ENCODE results near the gene PEDS1.
"Not testable (repeated sequence)": the region's sequence is repeated elsewhere in the genome, so short reads cannot be mapped to it uniquely, and the experiment has no call there.

Gene PEDS1

DNA sequence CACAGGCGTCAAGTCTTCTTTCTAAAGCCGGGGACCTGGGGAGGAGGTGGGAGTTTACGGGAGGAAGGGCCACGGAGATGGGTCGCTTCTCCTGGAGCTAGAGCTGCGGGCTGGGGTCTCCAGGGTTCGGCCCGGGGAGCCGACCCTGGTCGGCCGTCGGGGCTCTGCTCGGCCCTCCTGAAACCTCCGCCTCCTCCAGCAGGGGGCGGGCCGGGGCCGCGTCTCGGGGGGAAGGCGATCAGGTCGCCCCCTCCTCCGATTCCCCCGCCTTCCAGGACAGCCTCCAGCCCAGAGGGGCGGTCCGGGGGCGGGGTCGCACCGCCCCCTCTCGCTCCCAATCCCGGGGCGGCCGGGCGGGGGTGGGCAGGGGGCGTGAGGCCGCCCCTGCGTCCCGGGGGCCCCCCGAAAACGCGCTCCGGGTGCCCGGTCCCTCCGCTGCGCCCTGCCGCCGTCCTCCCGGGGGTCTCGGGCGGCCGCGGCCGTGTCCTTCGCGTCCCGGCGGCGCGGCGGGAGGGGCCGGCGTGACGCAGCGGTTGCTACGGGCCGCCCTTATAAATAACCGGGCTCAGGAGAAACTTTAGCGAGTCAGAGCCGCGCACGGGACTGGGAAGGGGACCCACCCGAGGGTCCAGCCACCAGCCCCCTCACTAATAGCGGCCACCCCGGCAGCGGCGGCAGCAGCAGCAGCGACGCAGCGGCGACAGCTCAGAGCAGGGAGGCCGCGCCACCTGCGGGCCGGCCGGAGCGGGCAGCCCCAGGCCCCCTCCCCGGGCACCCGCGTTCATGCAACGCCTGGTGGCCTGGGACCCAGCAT lies 36.9 kb upstream of the PEDS1 start, which contains the start of gene CEBPB:
TSS of gene CEBPB (plus strand) at position 580 of the 814 bp plus-strand sequence. CDS start at position 784, 204 bp downstream.
- DNase-seq: peak; percentile 68 to 88 (median 80)

DNA sequence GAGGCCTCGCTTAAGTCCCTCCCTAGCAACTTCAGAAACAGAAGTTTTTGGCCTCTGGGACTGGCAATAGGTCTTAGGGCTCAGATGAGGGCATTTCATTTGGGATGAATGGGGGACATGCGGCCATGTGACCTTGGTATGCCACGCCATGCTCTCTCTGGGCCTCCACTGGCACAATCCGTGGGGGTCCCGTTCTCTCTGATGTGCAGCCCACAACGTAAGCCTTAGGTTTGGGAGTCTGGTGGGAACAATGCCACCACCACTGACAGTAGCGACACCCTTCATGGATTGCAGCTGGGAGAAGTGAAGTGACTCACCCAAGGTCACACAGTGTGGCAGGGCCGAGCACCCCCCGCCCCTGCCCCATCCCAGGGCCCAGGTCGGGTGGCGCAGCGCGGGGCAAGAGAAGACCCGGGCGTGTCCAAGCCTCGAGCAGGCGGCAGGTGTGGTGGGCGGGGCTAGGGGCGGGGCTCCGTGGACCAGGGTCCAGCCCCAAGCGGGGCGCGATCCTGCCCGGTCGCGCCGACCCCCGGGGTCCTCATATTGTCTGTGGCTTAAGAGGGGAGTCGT lies 36.2 kb upstream of the PEDS1 start:
- peak in 3 of 6 experiments; percentile 8 to 50 (median 39) for DNase-seq

DNA sequence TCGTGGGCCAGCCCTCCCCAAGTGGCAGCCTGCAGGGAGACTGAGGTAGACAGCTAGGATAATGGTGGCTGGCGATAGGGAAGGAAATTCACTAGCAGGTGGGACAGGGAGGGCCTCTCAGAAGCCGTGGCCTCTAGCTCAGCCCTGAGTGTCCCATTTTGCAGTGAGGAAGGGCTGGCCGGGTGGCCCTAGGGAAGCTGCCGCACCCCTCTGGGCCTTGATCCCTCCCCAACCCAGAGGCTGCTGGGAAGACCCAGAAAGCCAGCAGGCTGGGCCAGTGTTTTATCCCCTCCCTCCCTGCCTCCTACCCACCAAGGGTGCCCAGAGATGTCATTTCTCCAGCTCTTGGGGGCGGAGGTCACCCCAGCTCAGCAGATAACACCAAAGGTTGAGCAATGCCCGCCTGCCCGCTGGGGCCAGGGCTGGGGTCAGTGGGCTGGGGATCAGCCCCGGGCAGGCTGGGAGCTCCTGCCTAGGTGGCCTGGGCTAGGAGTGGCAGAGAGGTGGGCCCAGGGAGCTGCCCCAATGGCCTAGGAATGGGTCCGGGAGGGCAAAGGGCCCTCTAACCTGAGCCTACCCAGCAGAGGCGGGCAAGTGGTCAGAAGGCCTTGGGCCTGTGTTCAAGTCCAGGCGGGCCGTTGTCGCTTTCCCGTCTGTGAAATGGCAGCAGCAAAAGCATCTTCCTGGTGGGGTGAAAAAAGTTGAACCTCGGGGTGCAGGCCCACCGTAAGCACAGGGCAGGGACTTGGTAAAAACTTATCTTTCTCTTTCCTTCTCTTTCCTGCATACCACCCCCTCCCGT lies 35.6 kb upstream of the PEDS1 start:
- DNase-seq: no peak

GRCh38 chr20:50188287-50188688 lies 34.8 kb upstream of the PEDS1 start:
- no peak for DNase-seq

- no peak for DNase-seq
Measured at GRCh38 chr20:50187403-50188051, 34.0 kb upstream of the PEDS1 start.

DNA sequence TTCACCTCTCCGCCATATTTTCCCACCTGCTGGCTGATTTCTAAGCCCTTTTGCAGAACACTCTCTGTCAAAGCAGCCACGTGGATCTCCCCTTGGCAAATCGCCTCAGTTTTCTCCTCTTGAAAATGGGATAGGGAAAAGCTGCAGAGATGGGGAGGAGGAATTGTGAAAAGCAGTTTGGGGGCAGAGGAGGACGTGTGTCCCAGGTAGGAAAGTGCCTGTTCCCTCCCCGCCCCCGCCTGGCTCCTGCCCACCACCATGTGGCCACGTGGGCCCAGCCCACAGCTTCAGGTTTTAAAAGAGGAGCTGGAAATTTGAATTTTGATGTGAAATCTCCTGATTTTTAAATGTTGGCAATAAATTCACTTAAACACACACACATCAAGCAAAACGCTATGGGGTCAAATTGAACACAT lies 33.5 kb upstream of the PEDS1 start:
- DNase-seq: no peak

- DNase-seq: peak; percentile 31 to 88 (median 80)
Measured at GRCh38 chr20:50186151-50186885, 32.8 kb upstream of the PEDS1 start.

DNA sequence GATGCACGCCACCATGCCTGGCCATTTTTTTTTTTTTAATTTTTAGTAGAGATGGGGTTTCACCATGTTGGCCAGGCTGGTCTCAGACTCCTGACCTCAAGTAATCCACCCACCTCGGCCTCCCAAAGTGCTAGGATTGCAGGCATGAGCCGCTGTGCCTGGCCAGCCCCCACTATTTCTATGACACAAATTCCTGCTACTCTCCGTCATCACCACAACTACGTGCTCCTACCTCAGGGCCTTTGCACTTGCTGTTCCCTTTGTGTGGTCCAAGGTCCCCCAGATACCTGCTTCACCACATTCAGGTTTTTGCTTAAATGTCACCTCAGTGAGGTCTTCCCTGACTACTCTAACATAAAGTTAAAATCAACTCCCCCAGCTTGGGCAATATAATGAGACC lies 31.9 kb upstream of the PEDS1 start:
- no peak for DNase-seq

GRCh38 chr20:50182346-50182745 lies 28.8 kb upstream of the PEDS1 start:
- DNase-seq: no peak

DNA sequence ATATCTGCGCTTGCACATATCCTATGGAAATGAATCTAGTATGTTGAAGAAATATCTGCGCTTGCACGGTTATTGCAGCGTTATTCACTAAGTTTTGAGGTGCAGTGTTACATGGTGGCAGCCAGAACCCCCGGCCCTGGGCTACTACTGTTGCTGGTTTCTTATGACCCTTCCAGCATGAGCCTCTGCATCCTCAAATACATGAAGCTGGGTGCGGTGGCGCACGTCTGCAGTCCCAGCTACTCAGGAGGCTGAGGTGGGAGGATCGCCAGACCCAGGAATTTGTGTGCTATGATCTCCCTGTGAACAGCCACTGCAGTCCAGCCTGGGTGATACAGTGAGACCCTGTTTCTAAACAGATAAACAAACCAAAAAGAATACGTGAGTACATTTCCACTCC lies 27.8 kb upstream of the PEDS1 start:
- no peak for DNase-seq

DNA sequence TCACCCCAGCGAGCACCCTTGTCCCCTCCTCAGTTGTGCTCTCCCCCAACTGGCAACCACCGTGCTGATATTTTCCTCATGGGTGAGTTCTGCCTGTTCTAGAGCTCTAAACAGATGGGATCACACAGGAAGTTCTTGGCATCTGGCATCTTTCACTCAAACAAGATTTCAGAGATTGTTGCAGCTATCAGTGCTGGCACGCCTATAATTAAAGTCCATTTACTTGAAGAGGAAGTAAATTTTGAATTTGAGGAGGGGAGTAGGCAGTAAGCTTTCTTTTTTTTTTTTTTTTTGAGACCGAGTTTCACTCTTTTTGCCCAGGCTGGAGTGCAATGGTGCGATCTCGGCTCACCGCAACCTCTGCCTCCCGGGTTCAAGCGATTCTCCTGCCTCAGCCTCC lies 25.1 kb upstream of the PEDS1 start:
- DNase-seq: not testable (repeated sequence)

DNA sequence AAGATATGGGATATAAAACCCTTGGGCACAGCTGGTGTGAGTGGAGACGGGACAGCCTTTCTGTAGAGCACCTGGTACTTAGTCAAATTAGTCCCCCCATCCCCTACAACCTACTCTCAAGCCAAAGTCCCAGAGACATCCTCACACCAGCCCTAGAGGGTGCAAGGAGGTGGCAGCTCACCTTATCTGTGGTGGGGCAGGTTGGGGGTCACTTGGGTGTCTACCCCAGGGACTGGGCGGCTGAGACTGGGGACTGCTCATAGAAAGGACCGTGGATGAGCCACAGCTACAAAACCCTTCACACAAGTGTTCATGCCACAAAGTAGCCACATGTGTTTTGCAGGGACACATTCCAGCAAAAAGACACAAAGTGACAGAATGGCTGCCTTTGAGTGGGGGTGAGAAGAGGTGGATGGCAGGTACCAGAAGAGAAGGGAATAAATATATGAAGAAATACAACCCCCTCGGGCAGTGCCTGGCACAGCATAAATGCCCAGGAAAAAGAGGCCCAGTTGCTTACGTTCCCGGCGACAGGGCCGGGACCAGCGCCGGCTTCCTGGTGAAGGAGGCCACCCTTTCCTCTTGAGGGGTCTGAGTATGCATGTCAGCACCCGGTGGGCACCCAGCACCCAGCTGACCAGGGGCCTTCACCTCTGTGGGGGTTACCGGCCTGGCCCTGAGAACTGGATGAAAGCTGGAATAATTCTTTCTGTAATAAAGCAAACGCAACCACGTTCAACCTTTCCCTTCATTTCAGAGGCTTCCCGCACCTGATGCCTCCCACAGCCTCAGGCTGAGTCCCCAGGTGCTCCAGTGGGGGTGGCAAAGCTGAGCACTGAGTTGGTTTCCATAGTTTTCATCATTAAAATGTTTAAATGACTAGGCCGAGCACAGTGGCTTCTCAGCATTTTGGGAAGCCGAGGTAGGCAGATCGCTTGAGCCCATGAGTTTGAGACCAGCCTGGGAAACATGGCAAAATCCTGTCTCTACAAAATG lies 22.7 kb upstream of the PEDS1 start:
- DNase-seq: no peak

- no peak for DNase-seq
Measured at GRCh38 chr20:50174456-50174855, 20.9 kb upstream of the PEDS1 start.

DNA sequence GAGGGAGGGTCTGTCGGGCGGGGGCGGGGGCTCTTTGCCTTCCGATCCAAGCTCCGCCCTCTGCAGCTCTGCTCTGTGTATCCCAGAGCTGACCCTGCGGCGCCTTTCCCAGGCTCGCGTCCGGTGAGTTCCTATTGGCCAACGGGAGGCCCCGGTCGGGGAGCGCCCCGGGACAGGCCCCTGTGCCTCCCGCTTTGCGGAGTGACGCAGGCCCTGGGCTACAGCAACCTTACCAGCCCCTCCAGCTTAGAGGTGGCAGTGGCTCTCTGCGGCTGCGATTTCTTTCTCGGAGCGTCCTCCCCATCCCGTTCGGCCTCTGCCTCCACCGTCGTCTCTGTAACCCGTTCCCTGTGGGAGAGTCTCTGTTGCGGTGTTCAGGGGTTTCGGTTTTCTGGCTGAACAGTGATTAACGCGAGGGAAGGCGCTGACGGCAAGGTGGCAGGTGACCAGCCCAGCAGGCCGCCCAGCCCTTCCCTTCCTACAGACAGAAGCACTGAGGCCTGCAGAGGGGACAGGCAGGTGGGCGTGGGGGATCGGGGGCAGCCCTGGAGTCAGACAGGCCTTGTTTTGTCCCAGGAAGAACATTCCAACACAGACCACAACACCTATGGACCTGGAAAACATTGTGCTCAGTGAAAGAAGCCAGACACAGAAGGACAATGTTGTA lies 19.0 kb upstream of the PEDS1 start:
- no peak for DNase-seq

GRCh38 chr20:50170549-50171220 lies 17.2 kb upstream of the PEDS1 start:
- DNase-seq: no peak

DNA sequence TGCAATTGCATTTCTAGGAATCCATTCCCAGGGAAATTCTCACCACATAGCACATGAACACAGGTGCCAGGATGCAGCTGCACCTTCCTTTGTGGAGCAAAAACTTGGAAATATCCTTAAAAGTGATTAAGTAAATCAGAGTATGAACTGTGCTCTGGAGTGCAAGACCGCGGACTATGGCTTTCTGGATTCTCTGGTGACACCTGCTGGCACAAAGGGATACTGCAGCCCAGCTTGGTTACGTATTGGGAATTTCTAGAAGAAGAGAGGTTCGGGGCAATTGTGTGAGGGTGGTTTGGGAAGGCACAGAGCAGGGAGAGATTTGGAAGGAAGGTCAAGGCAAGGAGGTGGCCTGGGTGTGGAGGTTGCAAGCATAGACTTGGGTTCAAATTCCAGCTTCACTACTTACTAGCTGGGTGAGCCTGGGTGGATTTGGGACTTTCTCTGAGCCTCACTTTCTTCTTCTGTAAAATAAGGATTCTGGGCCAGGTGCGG lies 15.9 kb upstream of the PEDS1 start:
- DNase-seq: peak; percentile 48 to 87 (median 76)

DNA sequence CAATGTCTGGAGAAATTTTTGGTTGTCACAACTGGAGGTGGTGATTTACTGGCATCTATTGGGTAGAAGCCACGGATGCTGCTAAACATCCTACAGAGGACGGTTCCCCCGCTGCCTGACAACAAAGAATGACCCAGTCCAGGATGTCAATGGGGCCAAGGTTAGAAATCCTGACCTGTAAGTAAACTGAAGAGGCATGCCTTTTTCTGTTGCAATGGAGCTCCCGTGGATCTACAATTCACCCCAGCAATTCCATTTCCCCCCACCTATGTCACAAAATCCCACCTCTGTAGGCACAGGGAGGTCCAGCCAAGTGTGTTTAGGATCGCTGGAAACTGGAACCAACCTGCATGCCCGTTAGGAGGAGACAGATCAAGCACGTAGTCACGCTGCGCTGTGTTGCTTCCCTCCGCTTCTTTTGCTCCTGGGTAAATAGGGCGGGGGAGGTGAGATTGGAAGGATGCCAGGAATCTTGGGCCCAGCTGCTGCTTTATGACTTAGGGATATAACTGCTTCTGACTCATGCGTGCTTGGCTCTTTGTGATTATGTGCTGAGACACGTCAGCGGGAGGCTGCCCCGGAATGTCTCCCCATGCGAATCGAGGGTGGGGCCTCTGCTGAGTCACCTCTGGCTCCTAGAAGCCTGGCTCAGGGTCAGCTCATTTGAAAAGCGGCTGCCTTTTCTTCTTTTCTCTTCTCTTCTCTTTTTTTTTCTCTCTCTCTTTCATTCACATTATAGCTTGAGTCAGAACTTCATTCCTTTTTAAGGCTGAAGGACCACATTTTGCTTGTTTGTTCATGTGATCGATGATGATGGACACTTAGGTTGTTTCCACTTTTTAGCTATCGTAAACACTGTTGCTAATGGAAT lies 12.4 kb upstream of the PEDS1 start:
- peak in 5 of 6 experiments; percentile 24 to 58 (median 29) for DNase-seq

DNA sequence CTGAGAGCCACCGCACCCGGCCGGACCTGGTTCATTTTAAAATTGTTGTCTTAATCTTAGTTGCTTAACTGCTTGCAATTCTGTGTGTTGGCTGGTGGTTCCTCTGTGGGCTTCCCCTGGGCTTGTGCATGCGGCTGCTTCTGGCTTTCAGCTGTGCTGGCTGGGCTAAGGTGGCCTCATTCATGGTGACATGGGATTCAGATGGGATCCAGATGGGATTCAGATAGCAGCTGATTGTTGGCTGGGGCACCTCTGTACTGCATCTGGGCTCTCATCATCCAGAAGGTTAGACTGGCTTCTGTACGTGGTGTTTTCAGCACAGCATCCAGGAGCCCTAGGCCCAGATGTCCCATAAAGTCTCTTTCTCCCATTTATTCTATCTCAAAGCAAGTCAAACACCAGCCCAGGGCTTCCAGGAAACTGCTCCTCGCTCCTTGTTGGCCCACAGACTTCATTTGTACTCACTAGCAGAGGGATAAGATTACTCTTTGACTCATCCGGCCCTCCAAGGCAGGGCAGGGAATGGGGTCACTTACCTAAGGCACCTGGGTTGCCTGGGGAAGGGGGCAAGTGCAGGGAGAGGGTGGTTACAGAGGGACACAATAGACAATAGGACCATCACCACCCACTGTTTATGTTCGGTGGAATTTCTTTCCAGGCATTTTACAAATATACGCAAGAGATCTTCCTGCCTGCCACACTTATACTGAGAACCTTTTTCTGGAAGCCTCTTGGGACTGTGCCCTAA lies 10.2 kb upstream of the PEDS1 start:
- no peak for DNase-seq

Data from stimulated activated naive CD4-positive, alpha-beta T cell (primary cell).